ENCODE results near the gene RDH8. TPM values are rescaled to one million over a fixed set of nuclear protein-coding genes. Genes with fewer than 3 reads are reported as not detected.

The RDH8 gene
- total and polyA plus RNA-seq, 4 donors: not detected

DNA sequence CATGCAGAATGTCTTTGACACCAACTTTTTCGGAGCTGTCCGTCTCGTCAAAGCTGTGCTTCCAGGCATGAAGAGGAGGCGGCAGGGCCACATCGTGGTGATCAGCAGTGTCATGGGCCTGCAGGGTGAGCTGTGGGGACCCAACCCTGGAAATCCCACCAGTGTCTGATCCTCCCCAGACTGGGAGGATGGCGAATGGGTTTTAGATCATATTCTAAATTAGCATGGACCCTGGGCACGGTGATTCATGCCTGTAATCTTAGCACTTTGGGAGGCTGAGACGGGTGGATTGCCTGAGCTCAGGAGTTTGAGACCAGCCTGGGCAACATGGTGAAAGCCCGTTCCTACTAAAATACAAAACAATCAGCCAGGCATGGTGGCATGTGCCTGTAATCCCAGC, 5.5 kb downstream of the RDH8 start:
- WGBS, 2 donors: 82 to 84% methylated on average over 9 of the region's 9 CpGs

DNA sequence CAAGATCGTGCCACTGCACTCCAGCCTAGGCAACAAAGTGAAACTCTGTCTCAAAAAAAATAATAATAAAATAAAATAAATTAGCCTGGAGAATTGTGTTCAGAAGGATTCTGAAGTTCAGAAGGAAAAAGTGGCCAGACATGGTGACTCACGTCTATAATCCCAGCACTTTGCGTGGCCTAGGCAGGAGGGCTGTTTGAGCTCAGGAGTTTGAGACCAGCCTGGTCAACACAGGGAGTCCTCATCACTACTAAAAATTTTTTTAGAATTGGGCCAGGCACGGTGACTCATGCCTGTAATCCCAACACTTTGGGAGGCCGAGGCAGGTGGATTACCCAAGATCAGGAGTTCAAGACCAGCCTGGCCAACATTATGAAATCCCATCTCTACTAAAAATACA, 6.0 kb downstream of the RDH8 start:
- Histone ChIP-seq H3K27me3 (ENCODE audit: control insufficient read depth in 3 of 3, insufficient read depth in 3 of 3, low read length in 2 of 3) (no peaks in the 10 kb centered on the region), H3K27ac (ENCODE audit: low read depth in 1 of 2, low read length in 1 of 2) (no peak overlapping the region), H3K4me1 (ENCODE audit: control insufficient read depth in 5 of 5, insufficient read depth in 5 of 5, low read length in 5 of 5) (no peaks in the 10 kb centered on the region), H3K9me3 (ENCODE audit: control insufficient read depth in 4 of 4, insufficient read depth in 3 of 4, low read length in 3 of 4) (no peaks in the 10 kb centered on the region), H3K4me3 (no peak overlapping the region), H3K36me3 (ENCODE audit: control insufficient read depth in 4 of 4, insufficient read depth in 4 of 4, low read length in 4 of 4) (no peaks in the 10 kb centered on the region), H3K9ac (ENCODE audit: insufficient read depth in 1 of 2, low read length in 2 of 2) (no peak overlapping the region)
- TF ChIP-seq, protein P1, sequence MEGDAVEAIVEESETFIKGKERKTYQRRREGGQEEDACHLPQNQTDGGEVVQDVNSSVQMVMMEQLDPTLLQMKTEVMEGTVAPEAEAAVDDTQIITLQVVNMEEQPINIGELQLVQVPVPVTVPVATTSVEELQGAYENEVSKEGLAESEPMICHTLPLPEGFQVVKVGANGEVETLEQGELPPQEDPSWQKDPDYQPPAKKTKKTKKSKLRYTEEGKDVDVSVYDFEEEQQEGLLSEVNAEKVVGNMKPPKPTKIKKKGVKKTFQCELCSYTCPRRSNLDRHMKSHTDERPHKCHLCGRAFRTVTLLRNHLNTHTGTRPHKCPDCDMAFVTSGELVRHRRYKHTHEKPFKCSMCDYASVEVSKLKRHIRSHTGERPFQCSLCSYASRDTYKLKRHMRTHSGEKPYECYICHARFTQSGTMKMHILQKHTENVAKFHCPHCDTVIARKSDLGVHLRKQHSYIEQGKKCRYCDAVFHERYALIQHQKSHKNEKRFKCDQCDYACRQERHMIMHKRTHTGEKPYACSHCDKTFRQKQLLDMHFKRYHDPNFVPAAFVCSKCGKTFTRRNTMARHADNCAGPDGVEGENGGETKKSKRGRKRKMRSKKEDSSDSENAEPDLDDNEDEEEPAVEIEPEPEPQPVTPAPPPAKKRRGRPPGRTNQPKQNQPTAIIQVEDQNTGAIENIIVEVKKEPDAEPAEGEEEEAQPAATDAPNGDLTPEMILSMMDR (IDR thresholded peaks at IDR 0.05; ENCODE audit: control extremely low read depth, extremely low read depth): no peak
- DNase-seq (no peak), ATAC-seq (ENCODE audit: insufficient read depth, low FRiP score) (no peak)
- 85 to 86% methylated on average over 5 of the region's 5 CpGs for WGBS, 2 donors

More for the DNA sequence above, 5.5 kb downstream of the RDH8 start:
- TF ChIP-seq, protein P1 (IDR thresholded peaks at IDR 0.05; ENCODE audit: control extremely low read depth, extremely low read depth): no peak
- DNase-seq (no peak), ATAC-seq (ENCODE audit: insufficient read depth, low FRiP score) (no peak)
- Histone ChIP-seq H3K4me3 (no peak overlapping the region), H3K9me3 (ENCODE audit: control insufficient read depth in 4 of 4, insufficient read depth in 3 of 4, low read length in 3 of 4) (no peaks in the 10 kb centered on the region), H3K9ac (ENCODE audit: insufficient read depth in 1 of 2, low read length in 2 of 2) (no peak overlapping the region), H3K27me3 (ENCODE audit: control insufficient read depth in 3 of 3, insufficient read depth in 3 of 3, low read length in 2 of 3) (no peaks in the 10 kb centered on the region), H3K27ac (ENCODE audit: low read depth in 1 of 2, low read length in 1 of 2) (no peak overlapping the region), H3K4me1 (ENCODE audit: control insufficient read depth in 5 of 5, insufficient read depth in 5 of 5, low read length in 5 of 5) (no peaks in the 10 kb centered on the region), H3K36me3 (ENCODE audit: control insufficient read depth in 4 of 4, insufficient read depth in 4 of 4, low read length in 4 of 4) (no peaks in the 10 kb centered on the region)

DNA sequence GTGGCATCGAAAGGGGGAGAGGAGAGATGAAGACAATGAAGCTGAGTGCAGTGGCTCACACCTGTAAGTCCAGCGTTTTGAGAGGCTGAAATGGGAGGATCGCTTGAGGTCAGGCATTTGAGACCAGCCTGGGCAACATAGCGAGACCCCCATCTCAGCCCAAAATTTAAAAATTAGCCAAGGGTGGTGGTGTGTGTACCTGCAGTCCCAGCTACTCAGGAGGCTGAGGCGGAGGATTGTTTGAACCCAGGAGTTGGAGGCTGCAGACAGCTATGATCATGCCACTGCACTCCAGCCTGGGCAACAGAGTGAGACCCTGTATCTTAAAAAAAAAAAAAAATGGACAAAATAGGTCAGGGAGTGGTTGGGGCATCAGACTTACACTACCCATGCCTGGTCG, 7.6 kb downstream of the RDH8 start:
- H3K27me3 ChIP-seq (ENCODE audit: control insufficient read depth in 3 of 3, insufficient read depth in 3 of 3, low read length in 2 of 3): no peaks in the 10 kb centered on the region
- H3K9ac ChIP-seq (ENCODE audit: insufficient read depth in 1 of 2, low read length in 2 of 2): no peak overlapping the region
- no peaks in the 10 kb centered on the region for H3K4me1 ChIP-seq (ENCODE audit: control insufficient read depth in 5 of 5, insufficient read depth in 5 of 5, low read length in 5 of 5)
- 78 to 86% methylated on average over 6 of the region's 6 CpGs for WGBS, 2 donors
- H3K9me3 ChIP-seq (ENCODE audit: control insufficient read depth in 4 of 4, insufficient read depth in 3 of 4, low read length in 3 of 4): no peaks in the 10 kb centered on the region
- ATAC-seq (ENCODE audit: insufficient read depth, low FRiP score) (no peak), DNase-seq (no peak)
- no peaks in the 10 kb centered on the region for H3K36me3 ChIP-seq (ENCODE audit: control insufficient read depth in 4 of 4, insufficient read depth in 4 of 4, low read length in 4 of 4)
- H3K4me3 ChIP-seq: no peak overlapping the region
- no peak overlapping the region for H3K27ac ChIP-seq (ENCODE audit: low read depth in 1 of 2, low read length in 1 of 2)
- TF ChIP-seq, protein P1 (IDR thresholded peaks at IDR 0.05; ENCODE audit: control extremely low read depth, extremely low read depth): no peak

DNA sequence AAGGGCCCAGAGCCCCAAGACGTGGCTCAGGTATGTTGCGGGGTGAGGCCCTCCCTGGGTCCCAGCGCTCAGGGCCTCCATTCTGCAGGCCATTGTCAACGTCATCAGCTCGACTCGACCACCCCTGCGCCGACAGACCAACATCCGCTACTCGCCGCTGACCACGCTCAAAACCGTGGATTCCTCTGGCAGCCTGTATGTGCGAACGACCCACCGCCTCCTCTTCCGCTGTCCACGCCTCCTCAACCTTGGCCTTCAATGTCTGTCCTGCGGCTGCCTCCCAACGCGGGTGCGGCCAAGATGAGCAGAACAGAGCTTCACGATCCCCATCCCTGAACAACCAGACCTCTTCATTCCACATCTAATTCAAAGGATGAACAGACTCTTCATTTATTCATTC, 8.2 kb downstream of the RDH8 start:
- no peaks in the 10 kb centered on the region for H3K36me3 ChIP-seq (ENCODE audit: control insufficient read depth in 4 of 4, insufficient read depth in 4 of 4, low read length in 4 of 4)
- no peak overlapping the region for H3K9ac ChIP-seq (ENCODE audit: insufficient read depth in 1 of 2, low read length in 2 of 2)
- no peak for DNase-seq
- no peaks in the 10 kb centered on the region for H3K27me3 ChIP-seq (ENCODE audit: control insufficient read depth in 3 of 3, insufficient read depth in 3 of 3, low read length in 2 of 3)
- H3K27ac ChIP-seq (ENCODE audit: low read depth in 1 of 2, low read length in 1 of 2): no peak overlapping the region
- 88 to 92% methylated on average over 23 of the region's 23 CpGs for WGBS, 2 donors
- no peak for ATAC-seq (ENCODE audit: insufficient read depth, low FRiP score)
- H3K4me1 ChIP-seq (ENCODE audit: control insufficient read depth in 5 of 5, insufficient read depth in 5 of 5, low read length in 5 of 5): no peaks in the 10 kb centered on the region
- no peaks in the 10 kb centered on the region for H3K9me3 ChIP-seq (ENCODE audit: control insufficient read depth in 4 of 4, insufficient read depth in 3 of 4, low read length in 3 of 4)
- TF ChIP-seq, protein P1 (IDR thresholded peaks at IDR 0.05; ENCODE audit: control extremely low read depth, extremely low read depth): no peak
- H3K4me3 ChIP-seq: no peak overlapping the region

Data from lung (tissue), 12 donors.